B cell (primary cell): ENCODE measurements around the gene CHD2. TPM values are rescaled to one million over a fixed set of nuclear protein-coding genes. Genes with fewer than 3 reads are reported as not detected.
A peak's percentile ranks its signal among the peaks of the same experiment; 100 is the strongest.

Experiments used
- ATAC-seq: fragments of 200-7000 bp; cut with Tn5 transposase; one replicate; pipeline ENCODE4 v1.10.0; 2021; ENCODE audit warnings: low read depth, mild to moderate bottlenecking, moderate number of reproducible peaks, moderate library complexity
- CTCF ChIA-PET: fragments of 350-600 bp; sonication (Branson Sonifier 250); formaldehyde crosslinking; loops from one replicate; lab custom pipeline; 2021; ENCODE audit warnings: antibody characterized with exemption, inconsistent platforms; lab: Charles Lee
- POLR2A ChIA-PET: fragments of 350-600 bp; sonication (Branson Sonifier 250); formaldehyde crosslinking; loops from one replicate; lab custom pipeline; 2021; ENCODE audit warnings: antibody characterized with exemption; lab: Charles Lee
- DNase-seq: peaks from one replicate; pipeline ENCODE4 v3.0.0; 2013
- H2AFZ ChIP-seq: 2 replicates; pipeline ENCODE4 v1.6.1; 2012; ENCODE audit warnings: mild to moderate bottlenecking, low read depth, low read length; ENCODE audit not compliant: insufficient read depth, poor library complexity, severe bottlenecking
- H3K27ac ChIP-seq, 2 donors: 1 replicate in 1 of 2; 2 replicates in 1 of 2; pipeline ENCODE4 v1.5.1; 2012 to 2013; ENCODE audit warnings: low read length in 2 of 2, mild to moderate bottlenecking in 2 of 2, moderate library complexity in 1 of 2
- H3K27me3 ChIP-seq, 4 experiments: fragments of 200-600 bp in 1 of 4; sonication (generic) in 1 of 4; replicated peaks in 1 of 4; 1 replicate in 2 of 4; 2 replicates in 2 of 4; pipeline versions ENCODE4 v1.6.1 to v1.7.0; 2013 to 2016; ENCODE audit warnings: low read length in 3 of 4, mild to moderate bottlenecking in 2 of 4, mixed read lengths in 1 of 4, moderate library complexity in 1 of 4; ENCODE audit not compliant: insufficient read depth in 4 of 4, control insufficient read depth in 3 of 4; ENCODE audit errors: control extremely low read depth in 1 of 4
- H3K36me3 ChIP-seq, 2 experiments: replicated peaks in 1 of 2; 1 replicate in 1 of 2; 2 replicates in 1 of 2; pipeline versions ENCODE4 v1.6.1 to v1.7.1; 2013; ENCODE audit warnings: low read length in 1 of 2; ENCODE audit not compliant: insufficient read depth in 2 of 2, control insufficient read depth in 1 of 2; ENCODE audit errors: control extremely low read depth in 1 of 2, extremely low read depth in 1 of 2
- H3K4me1 ChIP-seq, 2 donors: fragments of 200-600 bp in 1 of 2; sonication (generic) in 1 of 2; 1 replicate in 1 of 2; 2 replicates in 1 of 2; pipeline versions ENCODE4 v1.5.1 to v1.6.1; 2013 to 2017; ENCODE audit warnings: low read length in 2 of 2; ENCODE audit not compliant: control insufficient read depth in 2 of 2, insufficient read depth in 2 of 2
- H3K4me2 ChIP-seq: replicated peaks from 2 replicates; pipeline ENCODE3; 2012; ENCODE audit warnings: mild to moderate bottlenecking, low read depth, low read length; ENCODE audit not compliant: poor library complexity, severe bottlenecking
- H3K4me3 ChIP-seq, 5 experiments: fragments of 200-600 bp in 1 of 5; sonication (generic) in 1 of 5; 1 replicate in 3 of 5; 2 replicates in 2 of 5; pipeline versions ENCODE4 v1.5.1 to v1.7.0; 2011 to 2016; ENCODE audit warnings: low read length in 4 of 5, mild to moderate bottlenecking in 4 of 5, low read depth in 2 of 5, control low read depth in 1 of 5, moderate library complexity in 1 of 5; ENCODE audit not compliant: insufficient read depth in 1 of 5; ENCODE audit errors: control extremely low read depth in 1 of 5, extremely low read depth in 1 of 5
- H3K79me2 ChIP-seq: fragments of 200-600 bp; sonication (generic); one replicate; pipeline ENCODE4 v1.6.0; 2016; ENCODE audit warnings: low read length; ENCODE audit not compliant: control insufficient read depth, insufficient read depth
- H3K9ac ChIP-seq: fragments of 200-600 bp; sonication (generic); 2 replicates; pipeline ENCODE4 v1.6.1; 2017; ENCODE audit warnings: mild to moderate bottlenecking, low read length, moderate library complexity
- H3K9me3 ChIP-seq, 3 donors: one replicate each; pipeline versions ENCODE4 v1.6.1 to v1.7.1; 2013; ENCODE audit warnings: low read length in 2 of 3; ENCODE audit not compliant: control insufficient read depth in 2 of 3, insufficient read depth in 1 of 3; ENCODE audit errors: control extremely low read depth in 1 of 3
- H4K20me1 ChIP-seq: 2 replicates; pipeline ENCODE4 v1.6.0; 2012; ENCODE audit warnings: mild to moderate bottlenecking, low read length; ENCODE audit not compliant: insufficient read depth, control insufficient read depth, poor library complexity, severe bottlenecking
- H3K27ac Mint-ChIP-seq: one replicate; pipeline ENCODE4 v1.8.0; 2021; ENCODE audit warnings: mixed read lengths
- H3K27me3 Mint-ChIP-seq: one replicate; pipeline ENCODE4 v1.8.0; 2021; ENCODE audit warnings: mixed read lengths
- H3K4me1 Mint-ChIP-seq: one replicate; pipeline ENCODE4 v1.8.0; 2021; ENCODE audit warnings: mixed read lengths
- H3K4me3 Mint-ChIP-seq: one replicate; pipeline ENCODE4 v1.8.0; 2021; ENCODE audit warnings: mixed read lengths
- H3K9me3 Mint-ChIP-seq: one replicate; pipeline ENCODE4 v1.8.0; 2022; ENCODE audit warnings: mixed read lengths; ENCODE audit not compliant: insufficient read depth
- CTCF ChIP-seq: fragments of 200-600 bp; IDR thresholded peaks from one replicate; pipeline ENCODE4 v1.8.0; 2022; ENCODE audit warnings: antibody characterized with exemption, mild to moderate bottlenecking
- EZH2 ChIP-seq: IDR thresholded peaks from 2 replicates; pipeline ENCODE4 v1.6.1; 2012; ENCODE audit warnings: borderline replicate concordance, low read depth, mild to moderate bottlenecking, moderate library complexity, low read length; ENCODE audit not compliant: insufficient read depth, poor library complexity, severe bottlenecking
- WGBS: methylation state at CpG from one replicate; pipeline ENCODE4 v1.1.5; 2013; ENCODE audit warnings: missing lambda C conversion rate; ENCODE audit not compliant: insufficient coverage; 5-methylcytosine and 5-hydroxymethylcytosine counted together
- intact Hi-C: fragments of 100-400 bp; cut with micrococcal nuclease; formaldehyde crosslinking; loops from one replicate; pipeline ENCODE4 v1.10.0; 2022
- polyA plus RNA-seq: library from polyadenylated mRNA; depleted of rRNA; stranded (reverse); fragments of >200 nt; gene quantifications from 2 replicates; pipeline ENCODE4 v1.2.3, GENCODE V29; 2012
- total RNA-seq, 2 donors: library from RNA; stranded (reverse); fragments of 120-200 nt in 1 of 2; gene quantifications; 1 replicate in 1 of 2; 2 replicates in 1 of 2; pipeline versions ENCODE4 v1.2.3 to v1.2.4, GENCODE V29; 2013 to 2022

The CHD2 gene
- total and polyA plus RNA-seq, 2 donors (not counting 1 experiment from before 2014, with no cell fraction given), result 86.9 to 353 TPM

- CTCF ChIA-PET, result interaction anchor here (3.9 to 10.3 kb wide), 3 partner anchors 15 to 92 kb away, joined by 28 to 146 read pairs (median 83); no protein-coding TSS in a partner anchor
Measured at GRCh38 chr15:92901995-92902394, 1.9 kb downstream of the CHD2 start.

More at GRCh38 chr15:92901995-92902394, 1.9 kb downstream of the CHD2 start:
- Histone ChIP-seq H3K4me3 (peak overlapping the region; percentile 62 to 100 (median 85)), H3K4me1 (peaks cover 26 to 46% of the 10 kb centered on the region in 2 donors), H3K27ac (peak overlapping the region; percentile 95), H4K20me1 (no peaks in the 10 kb centered on the region), H3K9me3 (no peaks in the 10 kb centered on the region), H2AFZ (no peak overlapping the region), H3K4me2 (peak overlapping the region; percentile 86), H3K27me3 (no peaks in the 10 kb centered on the region), H3K36me3 (peaks cover 0 to 15% of the 10 kb centered on the region in 2 experiments), H3K9ac (peak overlapping the region; percentile 95), H3K79me2 (peaks cover 99% of the 10 kb centered on the region)
- H3K4me3 Mint-ChIP-seq, result peak overlapping the region; percentile 99
- WGBS, result no CpG with 5 or more reads among the region's 2 CpGs
- H3K27ac Mint-ChIP-seq, result peak overlapping the region; percentile 77
- ATAC-seq (no peak), DNase-seq (no peak)
- POLR2A ChIA-PET, result interaction anchor here (2.5 to 11.6 kb wide), 3 partner anchors 18 to 93 kb away, joined by 10 to 164 read pairs (median 117); no protein-coding TSS in a partner anchor
- peaks cover 7% of the 10 kb centered on the region for H3K9me3 Mint-ChIP-seq
- TF ChIP-seq CTCF (no peak), EZH2 (no peak)
- peaks cover 54% of the 10 kb centered on the region for H3K4me1 Mint-ChIP-seq
- H3K27me3 Mint-ChIP-seq, result no peaks in the 10 kb centered on the region
- intact Hi-C loops, result loop anchor here (2.0 kb wide), 1 partner anchor 13 kb away; no protein-coding TSS in a partner anchor
